SU-DHL-6 (cell line): ENCODE data around the gene KLF16.

ENCODE experiments used
- CTCF ChIP-seq: fragments of 200-600 bp; sonication (generic); IDR thresholded peaks from one replicate; pipeline ENCODE4 v1.5.1; 2017; ENCODE audit warnings: antibody characterized with exemption, mild to moderate bottlenecking, low read length, moderate library complexity; ENCODE audit not compliant: insufficient read depth, poor library complexity, severe bottlenecking
- EZH2phosphoT487 ChIP-seq: fragments of 200-600 bp; sonication (generic), shearing (Covaris generic); conservative IDR thresholded peaks from 2 replicates; pipeline ENCODE4 v1.6.1; 2018; ENCODE audit warnings: mild to moderate bottlenecking, antibody characterized with exemption, low read length, moderate library complexity, mixed read lengths

DNA sequence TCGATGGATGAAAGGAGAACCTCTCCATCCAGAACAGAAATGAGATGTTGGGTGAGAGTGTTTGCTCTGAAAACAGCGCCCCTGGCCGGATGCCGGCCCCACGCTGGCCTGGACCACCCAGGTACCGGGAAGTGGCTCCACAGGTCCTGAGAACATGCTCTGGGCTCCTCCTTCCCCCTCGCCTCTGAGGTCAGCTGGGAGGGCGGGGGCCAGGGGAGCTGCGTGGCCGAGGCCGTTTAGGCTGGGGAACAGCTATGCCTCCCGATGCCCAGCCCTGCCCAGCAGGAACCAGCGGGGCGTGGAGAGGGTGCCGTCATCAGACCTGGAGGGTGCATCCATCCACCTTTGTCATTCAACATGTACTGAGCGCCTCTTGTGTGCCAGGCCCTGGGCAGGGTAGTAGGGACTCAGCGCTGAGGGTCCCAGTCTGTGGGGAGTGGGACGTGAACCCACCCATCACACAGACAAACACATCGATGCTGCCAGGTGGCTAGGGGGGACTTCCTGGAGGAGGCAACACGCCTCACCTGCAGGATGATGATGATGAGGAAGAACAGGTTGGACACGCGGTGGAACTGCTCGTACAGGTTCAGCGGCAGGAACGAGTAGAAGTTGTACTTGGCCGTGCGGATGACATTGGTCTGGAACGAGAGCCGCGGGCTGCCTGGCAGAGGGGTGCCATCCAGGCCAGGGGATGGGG lies 55.5 kb downstream of the KLF16 start:
- TF ChIP-seq CTCF (no peak), EZH2phosphoT487 (no peak)
